Fibroblast of lung (primary cell): ENCODE results near the gene RUFY3. TPM values are rescaled to one million over a fixed set of nuclear protein-coding genes. Genes with fewer than 3 reads are reported as not detected.

Experiments used
- DNase-seq, 2 donors: peaks; one replicate each; pipeline versions ENCODE4 v3.0.0 to v3.0.0-alpha.2; 2010; ENCODE audit warnings: low read depth in 2 of 2
- H2AFZ ChIP-seq: 2 replicates; pipeline ENCODE4 v1.5.1; 2012; ENCODE audit warnings: low read length, control low read depth, inconsistent platforms
- H3K27ac ChIP-seq: 2 replicates; pipeline ENCODE4 v1.5.1; 2011; ENCODE audit warnings: low read length, control low read depth; ENCODE audit not compliant: insufficient read depth
- H3K27me3 ChIP-seq: 2 replicates; pipeline ENCODE4 v1.5.1; 2011; ENCODE audit warnings: mild to moderate bottlenecking, low read length; ENCODE audit not compliant: control insufficient read depth, insufficient read depth
- H3K36me3 ChIP-seq: 2 replicates; pipeline ENCODE4 v1.5.1; 2011; ENCODE audit warnings: low read length; ENCODE audit not compliant: control insufficient read depth, insufficient read depth
- H3K4me1 ChIP-seq: 2 replicates; pipeline ENCODE4 v1.5.1; 2011; ENCODE audit warnings: low read length; ENCODE audit not compliant: control insufficient read depth, insufficient read depth; ENCODE audit errors: extremely low read depth
- H3K4me2 ChIP-seq: 2 replicates; pipeline ENCODE4 v1.5.1; 2011; ENCODE audit warnings: low read length, control low read depth; ENCODE audit not compliant: insufficient read depth; ENCODE audit errors: extremely low read depth
- H3K4me3 ChIP-seq, 4 experiments: fragments of 200-600 bp in 1 of 4; sonication (generic) in 1 of 4; replicated peaks in 1 of 4; 2 replicates each; pipeline ENCODE4 v1.5.1; 2011 to 2016; ENCODE audit warnings: low read length in 4 of 4, low read depth in 3 of 4, mild to moderate bottlenecking in 3 of 4, control low read depth in 2 of 4, inconsistent platforms in 1 of 4, mixed read lengths in 1 of 4; ENCODE audit not compliant: insufficient read depth in 1 of 4; ENCODE audit errors: control extremely low read depth in 1 of 4
- H3K79me2 ChIP-seq: 2 replicates; pipeline ENCODE4 v1.5.1; 2012; ENCODE audit warnings: mild to moderate bottlenecking, low read length, inconsistent platforms; ENCODE audit not compliant: control insufficient read depth, insufficient read depth
- H3K9ac ChIP-seq: 2 replicates; pipeline ENCODE4 v1.5.1; 2011; ENCODE audit warnings: mild to moderate bottlenecking, low read length, control low read depth; ENCODE audit not compliant: insufficient read depth
- H3K9me3 ChIP-seq: 2 replicates; pipeline ENCODE4 v1.5.1; 2012; ENCODE audit warnings: low read depth, low read length; ENCODE audit not compliant: control insufficient read depth, insufficient read depth
- H4K20me1 ChIP-seq: 2 replicates; pipeline ENCODE4 v1.5.1; 2011; ENCODE audit warnings: low read length; ENCODE audit not compliant: control insufficient read depth, insufficient read depth; ENCODE audit errors: extremely low read depth
- EZH2 ChIP-seq: IDR thresholded peaks from 2 replicates; pipeline ENCODE4 v1.5.1; 2012; ENCODE audit warnings: low read length, control low read depth, mild to moderate bottlenecking; ENCODE audit errors: missing control alignments
- polyA minus RNA-seq: library from RNA; depleted of rRNA, polyadenylated mRNA; stranded (reverse); fragments of >200 nt; gene quantifications from 2 replicates; pipeline ENCODE4 v1.2.3, GENCODE V29; 2011; ENCODE audit warnings: low replicate concordance
- polyA plus RNA-seq, 2 donors: library from polyadenylated mRNA; depleted of rRNA in 1 of 2; stranded (reverse) in 1 of 2; unstranded in 1 of 2; fragments of >200 nt; gene quantifications; 2 replicates each; pipeline ENCODE4 v1.2.1, GENCODE V29; 2011 to 2012; ENCODE audit warnings: missing spikeins in 1 of 2
- total RNA-seq: library from RNA; depleted of rRNA; stranded (reverse); fragments of >200 nt; gene quantifications from 2 replicates; pipeline ENCODE4 v1.2.1, GENCODE V29; 2014
- TF ChIP-seq, protein P1 (sequence below), 2 donors: IDR thresholded peaks in 1 of 2; conservative IDR thresholded peaks in 1 of 2; 1 replicate in 1 of 2; 2 replicates in 1 of 2; pipeline ENCODE4 v1.5.1; 2011 to 2012; ENCODE audit warnings: low read length in 2 of 2, control low read depth in 1 of 2, inconsistent platforms in 1 of 2, low read depth in 1 of 2, mild to moderate bottlenecking in 1 of 2

The RUFY3 gene, protein sequence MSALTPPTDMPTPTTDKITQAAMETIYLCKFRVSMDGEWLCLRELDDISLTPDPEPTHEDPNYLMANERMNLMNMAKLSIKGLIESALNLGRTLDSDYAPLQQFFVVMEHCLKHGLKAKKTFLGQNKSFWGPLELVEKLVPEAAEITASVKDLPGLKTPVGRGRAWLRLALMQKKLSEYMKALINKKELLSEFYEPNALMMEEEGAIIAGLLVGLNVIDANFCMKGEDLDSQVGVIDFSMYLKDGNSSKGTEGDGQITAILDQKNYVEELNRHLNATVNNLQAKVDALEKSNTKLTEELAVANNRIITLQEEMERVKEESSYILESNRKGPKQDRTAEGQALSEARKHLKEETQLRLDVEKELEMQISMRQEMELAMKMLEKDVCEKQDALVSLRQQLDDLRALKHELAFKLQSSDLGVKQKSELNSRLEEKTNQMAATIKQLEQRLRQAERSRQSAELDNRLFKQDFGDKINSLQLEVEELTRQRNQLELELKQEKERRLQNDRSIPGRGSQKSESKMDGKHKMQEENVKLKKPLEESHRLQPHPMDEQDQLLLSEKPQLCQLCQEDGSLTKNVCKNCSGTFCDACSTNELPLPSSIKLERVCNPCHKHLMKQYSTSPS
- total RNA-seq (71.7 and 97.8 TPM in 2 replicates), polyA plus RNA-seq (23.6 and 36.3 TPM in 2 replicates), polyA minus RNA-seq (6.6 and 10.0 TPM in 2 replicates)
- polyA plus RNA-seq (2012), result 16.4 and 21.3 TPM in 2 replicates

DNA sequence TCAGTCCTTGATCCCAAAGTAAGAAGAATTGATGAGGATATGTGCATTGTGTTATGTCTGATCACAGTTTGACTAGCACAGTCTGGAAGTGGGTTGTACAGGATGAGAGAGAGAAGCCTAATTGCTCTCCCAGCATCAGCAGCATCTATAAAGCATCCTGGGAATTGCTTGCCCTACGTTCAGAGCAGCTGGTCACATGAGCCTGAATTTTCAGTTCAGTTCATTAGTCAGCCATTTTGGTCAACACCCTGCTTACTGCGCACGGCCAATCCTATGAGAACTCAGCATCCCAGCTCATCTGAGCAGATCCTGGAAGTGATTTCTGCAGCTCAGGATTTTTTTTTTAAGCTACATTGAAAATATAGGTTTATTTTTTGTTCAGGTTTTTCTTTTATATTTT, at the start of gene RUFY3:
TSS of gene RUFY3 (plus strand) at position 218 of the 400 bp plus-strand sequence. CDS start 610 bp downstream, outside the sequence.
- Histone ChIP-seq H3K36me3 (peaks cover 2% of the 10 kb centered on the region), H3K79me2 (peaks cover 36% of the 10 kb centered on the region), H3K4me1 (no peaks in the 10 kb centered on the region), H3K27me3 (no peaks in the 10 kb centered on the region), H2AFZ (no peak within 1 kb of the TSS), H4K20me1 (no peaks in the 10 kb centered on the region), H3K4me2 (peak within 1 kb of the TSS; percentile 73), H3K9ac (peak within 1 kb of the TSS; percentile 59), H3K27ac (peak within 1 kb of the TSS; percentile 81), H3K4me3 (peak within 1 kb of the TSS; percentile 40 to 78 (median 58)), H3K9me3 (no peaks in the 10 kb centered on the region)
- TF ChIP-seq EZH2, result no peak
- TF ChIP-seq, protein P1, sequence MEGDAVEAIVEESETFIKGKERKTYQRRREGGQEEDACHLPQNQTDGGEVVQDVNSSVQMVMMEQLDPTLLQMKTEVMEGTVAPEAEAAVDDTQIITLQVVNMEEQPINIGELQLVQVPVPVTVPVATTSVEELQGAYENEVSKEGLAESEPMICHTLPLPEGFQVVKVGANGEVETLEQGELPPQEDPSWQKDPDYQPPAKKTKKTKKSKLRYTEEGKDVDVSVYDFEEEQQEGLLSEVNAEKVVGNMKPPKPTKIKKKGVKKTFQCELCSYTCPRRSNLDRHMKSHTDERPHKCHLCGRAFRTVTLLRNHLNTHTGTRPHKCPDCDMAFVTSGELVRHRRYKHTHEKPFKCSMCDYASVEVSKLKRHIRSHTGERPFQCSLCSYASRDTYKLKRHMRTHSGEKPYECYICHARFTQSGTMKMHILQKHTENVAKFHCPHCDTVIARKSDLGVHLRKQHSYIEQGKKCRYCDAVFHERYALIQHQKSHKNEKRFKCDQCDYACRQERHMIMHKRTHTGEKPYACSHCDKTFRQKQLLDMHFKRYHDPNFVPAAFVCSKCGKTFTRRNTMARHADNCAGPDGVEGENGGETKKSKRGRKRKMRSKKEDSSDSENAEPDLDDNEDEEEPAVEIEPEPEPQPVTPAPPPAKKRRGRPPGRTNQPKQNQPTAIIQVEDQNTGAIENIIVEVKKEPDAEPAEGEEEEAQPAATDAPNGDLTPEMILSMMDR (conservative IDR thresholded peaks at IDR 0.05 in 1 of 2, IDR thresholded peaks at IDR 0.05 in 1 of 2; ENCODE audit: low read depth in 1 of 2, low read length in 2 of 2), result no peak
- DNase-seq, result peak; percentile 97 to 98

DNA sequence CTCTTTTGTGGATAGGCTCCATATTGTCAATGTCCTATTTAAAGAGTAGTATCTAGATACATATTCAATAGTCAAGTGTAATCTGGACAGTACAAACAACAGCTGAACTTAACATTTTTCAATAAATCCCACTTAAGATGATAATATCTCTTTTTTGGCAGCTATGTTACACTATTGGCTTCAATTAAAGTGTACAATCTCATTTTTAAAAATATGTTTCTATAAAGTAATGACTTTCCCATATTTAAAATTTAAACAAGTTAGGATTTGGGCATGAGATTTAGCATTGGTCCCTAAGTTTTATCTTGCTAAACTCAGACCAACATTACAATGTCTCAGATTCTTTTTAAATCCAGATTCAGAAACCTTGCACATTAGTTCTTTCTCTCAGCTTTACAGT, 47.6 kb upstream of the RUFY3 start:
- no peaks in the 10 kb centered on the region for H3K36me3 ChIP-seq
- no peak overlapping the region for H2AFZ ChIP-seq
- H3K9ac ChIP-seq, result no peak overlapping the region
- no peak overlapping the region for H3K4me2 ChIP-seq
- no peaks in the 10 kb centered on the region for H3K9me3 ChIP-seq
- H3K79me2 ChIP-seq, result no peaks in the 10 kb centered on the region
- H4K20me1 ChIP-seq, result no peaks in the 10 kb centered on the region
- no peak for DNase-seq
- peaks cover 5% of the 10 kb centered on the region for H3K4me1 ChIP-seq
- H3K27me3 ChIP-seq, result no peaks in the 10 kb centered on the region
- H3K4me3 ChIP-seq, result no peak overlapping the region
- TF ChIP-seq, protein P1 (conservative IDR thresholded peaks at IDR 0.05 in 1 of 2, IDR thresholded peaks at IDR 0.05 in 1 of 2; ENCODE audit: low read depth in 1 of 2, low read length in 2 of 2), result no peak
- TF ChIP-seq EZH2, result no peak
- no peak overlapping the region for H3K27ac ChIP-seq

DNA sequence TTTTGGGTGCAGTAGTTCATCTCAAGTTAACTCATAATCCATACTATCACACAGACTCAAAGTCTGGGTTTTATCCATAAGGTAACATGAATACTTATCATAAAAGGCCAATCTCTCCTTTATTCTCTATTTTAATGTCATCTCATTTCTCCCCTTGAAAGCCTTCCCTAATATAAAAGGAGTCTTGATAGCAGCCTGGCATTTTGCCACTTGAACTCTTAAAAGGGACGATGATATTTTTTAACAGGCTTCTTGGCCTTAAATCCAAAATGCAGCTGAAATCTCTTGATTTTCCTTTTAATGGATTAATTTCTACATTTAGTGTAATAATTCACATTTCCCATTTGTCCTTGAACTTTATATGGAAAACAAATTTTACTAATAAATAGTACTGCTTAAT, 47.0 kb upstream of the RUFY3 start:
- Histone ChIP-seq H3K4me1 (peaks cover 5% of the 10 kb centered on the region), H2AFZ (no peak overlapping the region), H3K27me3 (no peaks in the 10 kb centered on the region), H3K27ac (no peak overlapping the region), H3K79me2 (no peaks in the 10 kb centered on the region), H3K9ac (no peak overlapping the region), H3K4me3 (no peak overlapping the region), H3K4me2 (no peak overlapping the region), H3K36me3 (no peaks in the 10 kb centered on the region), H4K20me1 (no peaks in the 10 kb centered on the region), H3K9me3 (no peaks in the 10 kb centered on the region)
- TF ChIP-seq EZH2, result no peak
- TF ChIP-seq, protein P1 (conservative IDR thresholded peaks at IDR 0.05 in 1 of 2, IDR thresholded peaks at IDR 0.05 in 1 of 2; ENCODE audit: low read depth in 1 of 2, low read length in 2 of 2), result no peak
- DNase-seq, result no peak
